Heart left ventricle (tissue), 13 donors: ENCODE measurements around the gene PDE9A.

Experiments
- POLR2A ChIP-seq, 2 donors: fragments of 450-650 bp; IDR thresholded peaks; one replicate each; pipeline ENCODE4 v1.6.1; 2017; ENCODE audit warnings: antibody characterized with exemption in 2 of 2, mild to moderate bottlenecking in 2 of 2, moderate library complexity in 2 of 2
- TF ChIP-seq, protein P1 (sequence below), 12 donors: fragments of 200-600 bp; sonication (generic) in 4 of 12; IDR thresholded peaks; one replicate each; pipeline versions ENCODE4 v1.5.0 to v1.8.0; 2018 to 2022; ENCODE audit warnings: antibody characterized with exemption in 12 of 12, mild to moderate bottlenecking in 5 of 12
- donor health status: ischemic (EF 13 %, LVEDD 7.1; RV severe dilation, severe dysfunction).
- donor health status: DM: no; HTN: yes; CAD: no.
- donor health status: DM: no; HTN: no; CAD: no.
- donor health status: ischemic (EF 25% LVEDD 6.9; RV normal size, moderate dysfunction).
- donor health status: ischemic (EF 25% LVEDD 5.7; RV mildly dilated, moderate dysfunction).
- donor health status: ischemic (EF 35%, LVEDD 5.7; RV mildly dilated, moderate dysfunction).
- donor health status: nonischemic (EF 11% LVEDD 7.7; RV severe dilation, severe dysfunction).
- donor health status: DM: yes; HTN: yes; CAD: no.
- donor health status: PGD.
- donor health status: ischemic (EF 29% LVEDD 5.4; RV normal size, mild dysfunction).
- donor health status: nonischemic (EF 23%, LVEDD 6.1; RV moderate dilation, normal function).

DNA sequence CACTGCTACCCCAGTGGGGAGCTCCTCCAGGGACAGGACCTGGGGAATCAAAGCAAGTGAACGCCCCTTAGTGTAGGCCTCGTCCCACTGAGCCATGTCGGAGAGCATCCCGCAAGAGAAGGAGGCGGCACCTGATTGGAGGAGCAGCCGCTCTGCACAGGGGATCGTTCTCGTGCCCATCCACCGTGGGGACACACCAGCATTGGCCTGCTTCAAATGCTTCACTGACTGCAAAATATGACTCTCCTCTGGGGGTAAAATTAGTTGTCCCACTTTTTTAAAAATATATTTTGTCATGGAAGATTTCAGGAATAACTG, 111.0 kb downstream of the PDE9A start:
- TF ChIP-seq, protein P1, sequence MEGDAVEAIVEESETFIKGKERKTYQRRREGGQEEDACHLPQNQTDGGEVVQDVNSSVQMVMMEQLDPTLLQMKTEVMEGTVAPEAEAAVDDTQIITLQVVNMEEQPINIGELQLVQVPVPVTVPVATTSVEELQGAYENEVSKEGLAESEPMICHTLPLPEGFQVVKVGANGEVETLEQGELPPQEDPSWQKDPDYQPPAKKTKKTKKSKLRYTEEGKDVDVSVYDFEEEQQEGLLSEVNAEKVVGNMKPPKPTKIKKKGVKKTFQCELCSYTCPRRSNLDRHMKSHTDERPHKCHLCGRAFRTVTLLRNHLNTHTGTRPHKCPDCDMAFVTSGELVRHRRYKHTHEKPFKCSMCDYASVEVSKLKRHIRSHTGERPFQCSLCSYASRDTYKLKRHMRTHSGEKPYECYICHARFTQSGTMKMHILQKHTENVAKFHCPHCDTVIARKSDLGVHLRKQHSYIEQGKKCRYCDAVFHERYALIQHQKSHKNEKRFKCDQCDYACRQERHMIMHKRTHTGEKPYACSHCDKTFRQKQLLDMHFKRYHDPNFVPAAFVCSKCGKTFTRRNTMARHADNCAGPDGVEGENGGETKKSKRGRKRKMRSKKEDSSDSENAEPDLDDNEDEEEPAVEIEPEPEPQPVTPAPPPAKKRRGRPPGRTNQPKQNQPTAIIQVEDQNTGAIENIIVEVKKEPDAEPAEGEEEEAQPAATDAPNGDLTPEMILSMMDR (IDR thresholded peaks at IDR 0.05) = no peak
- TF ChIP-seq POLR2A (IDR thresholded peaks at IDR 0.05) = no peak
